HS-27A (cell line): ENCODE data around the gene RIBC2.

Experiments
- DNase-seq: peaks from one replicate; pipeline ENCODE4 v3.0.0-alpha.2; 2012; ENCODE audit warnings: low read depth, missing footprints

RIBC2 gene

GRCh38 chr22:45475063-45475747, 61.7 kb downstream of the RIBC2 start:
- DNase-seq, result no peak

GRCh38 chr22:45475851-45476514, 62.5 kb downstream of the RIBC2 start:
- no peak for DNase-seq

GRCh38 chr22:45476814-45477213, 63.3 kb downstream of the RIBC2 start:
- no peak for DNase-seq

GRCh38 chr22:45477366-45478107, 64.0 kb downstream of the RIBC2 start:
- peak; percentile 11 for DNase-seq

GRCh38 chr22:45478108-45478771, 64.7 kb downstream of the RIBC2 start:
- DNase-seq, result peak; percentile 89

GRCh38 chr22:45480717-45481116, 67.2 kb downstream of the RIBC2 start:
- DNase-seq, result no peak

- no peak for DNase-seq
These were observed 68.2 kb downstream of the RIBC2 start for GRCh38 chr22:45481661-45482060.
